ENCODE data around the gene KCNMA1. TPM values are rescaled to one million over a fixed set of nuclear protein-coding genes. Genes with fewer than 3 reads are reported as not detected.

Gene KCNMA1
- total RNA-seq, 1 donor, result 77.8 TPM

DNA sequence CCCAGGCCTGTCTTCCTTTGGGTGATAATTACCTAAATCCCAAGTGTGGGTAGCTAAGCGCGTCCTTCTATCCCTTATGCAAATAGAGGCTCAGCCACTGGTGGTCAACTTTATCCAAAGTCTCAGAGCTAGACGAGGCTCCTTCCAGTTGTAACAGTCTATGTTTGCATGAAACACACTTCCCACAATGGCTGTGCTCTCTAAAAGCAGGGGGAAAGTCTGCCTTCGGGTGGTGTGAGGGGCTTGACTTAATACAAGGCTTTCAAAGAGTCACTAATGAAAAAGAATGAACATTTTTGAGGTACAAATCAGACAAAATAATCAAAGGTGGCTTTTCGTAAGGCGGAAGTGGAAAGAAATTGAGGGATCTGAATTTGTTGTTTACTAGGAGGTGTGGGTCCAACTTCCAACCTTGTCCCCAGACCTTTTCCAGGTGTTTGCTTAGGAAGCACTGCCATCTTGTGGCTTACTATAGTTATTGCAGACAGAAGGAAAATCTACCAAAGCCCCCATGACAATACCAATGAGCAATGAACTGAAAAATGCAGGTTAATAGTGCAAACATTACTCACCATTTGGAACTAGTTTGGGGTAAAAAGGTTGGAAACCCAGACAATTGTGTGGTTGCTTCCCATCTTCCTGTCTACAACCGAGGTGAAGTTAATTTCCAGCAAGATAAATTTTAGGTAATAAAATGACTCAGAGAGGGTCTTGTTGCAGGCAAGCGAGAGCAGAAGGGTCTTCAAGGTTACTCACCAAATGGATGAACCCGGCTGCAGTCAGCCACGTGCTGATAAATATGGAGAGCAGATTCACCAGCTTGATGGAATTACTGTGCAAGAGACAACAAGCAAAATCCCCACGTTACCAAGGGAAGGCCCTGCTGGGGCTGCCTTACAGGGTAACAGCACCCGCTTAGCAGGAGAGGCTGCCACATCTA, 525.7 kb downstream of the KCNMA1 start:
- Histone ChIP-seq H3K9me3 (ENCODE audit: low read depth, low read length) (no peaks in the 10 kb centered on the region), H3K79me2 (ENCODE audit: insufficient read depth, low read length) (no peaks in the 10 kb centered on the region), H3K27me3 (ENCODE audit: insufficient read depth, low read length) (no peaks in the 10 kb centered on the region), H4K20me1 (ENCODE audit: insufficient read depth, low read length) (no peaks in the 10 kb centered on the region), H3K27ac (ENCODE audit: low read depth, low read length) (peak overlapping the region; percentile 68), H3K4me3 (ENCODE audit: insufficient read depth, low read length) (no peak overlapping the region), H3K4me2 (ENCODE audit: insufficient read depth, low read length) (peak overlapping the region; percentile 38), H3K36me3 (ENCODE audit: insufficient read depth, low read length) (no peaks in the 10 kb centered on the region), H3K4me1 (ENCODE audit: insufficient read depth, low read length) (peaks cover 11% of the 10 kb centered on the region), H2AFZ (ENCODE audit: low read length) (peak overlapping the region; percentile 16)
- DNase-seq (ENCODE audit: insufficient read length, low spot score, missing footprints), result peak; percentile 80
- TF ChIP-seq, protein P1, sequence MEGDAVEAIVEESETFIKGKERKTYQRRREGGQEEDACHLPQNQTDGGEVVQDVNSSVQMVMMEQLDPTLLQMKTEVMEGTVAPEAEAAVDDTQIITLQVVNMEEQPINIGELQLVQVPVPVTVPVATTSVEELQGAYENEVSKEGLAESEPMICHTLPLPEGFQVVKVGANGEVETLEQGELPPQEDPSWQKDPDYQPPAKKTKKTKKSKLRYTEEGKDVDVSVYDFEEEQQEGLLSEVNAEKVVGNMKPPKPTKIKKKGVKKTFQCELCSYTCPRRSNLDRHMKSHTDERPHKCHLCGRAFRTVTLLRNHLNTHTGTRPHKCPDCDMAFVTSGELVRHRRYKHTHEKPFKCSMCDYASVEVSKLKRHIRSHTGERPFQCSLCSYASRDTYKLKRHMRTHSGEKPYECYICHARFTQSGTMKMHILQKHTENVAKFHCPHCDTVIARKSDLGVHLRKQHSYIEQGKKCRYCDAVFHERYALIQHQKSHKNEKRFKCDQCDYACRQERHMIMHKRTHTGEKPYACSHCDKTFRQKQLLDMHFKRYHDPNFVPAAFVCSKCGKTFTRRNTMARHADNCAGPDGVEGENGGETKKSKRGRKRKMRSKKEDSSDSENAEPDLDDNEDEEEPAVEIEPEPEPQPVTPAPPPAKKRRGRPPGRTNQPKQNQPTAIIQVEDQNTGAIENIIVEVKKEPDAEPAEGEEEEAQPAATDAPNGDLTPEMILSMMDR (IDR thresholded peaks at IDR 0.05; ENCODE audit: extremely low read depth, low read depth, low read length), result peak; percentile 87

DNA sequence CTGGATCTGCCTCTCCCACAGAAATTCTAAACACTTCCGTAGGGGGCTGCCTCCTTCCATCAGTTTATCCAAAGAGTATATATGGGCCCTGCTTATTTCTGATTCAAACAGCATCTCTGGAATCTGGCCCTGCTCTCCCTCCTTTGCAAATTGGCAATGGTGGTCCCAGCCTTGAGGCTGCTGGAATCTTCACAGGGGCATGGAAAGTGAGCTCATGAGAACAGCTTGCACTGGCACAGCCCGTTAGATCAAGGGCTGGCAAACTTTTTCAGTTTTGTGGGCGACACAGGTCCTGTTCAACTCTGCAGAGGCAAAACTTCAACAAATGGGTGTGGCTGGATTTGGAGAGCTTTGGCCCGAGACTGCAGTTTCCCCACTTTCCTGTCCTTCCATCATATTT, 526.9 kb downstream of the KCNMA1 start:
- no peaks in the 10 kb centered on the region for H3K79me2 ChIP-seq (ENCODE audit: insufficient read depth, low read length)
- no peak overlapping the region for H3K27ac ChIP-seq (ENCODE audit: low read depth, low read length)
- DNase-seq (ENCODE audit: insufficient read length, low spot score, missing footprints), result no peak
- no peaks in the 10 kb centered on the region for H3K27me3 ChIP-seq (ENCODE audit: insufficient read depth, low read length)
- no peaks in the 10 kb centered on the region for H4K20me1 ChIP-seq (ENCODE audit: insufficient read depth, low read length)
- no peak overlapping the region for H3K4me2 ChIP-seq (ENCODE audit: insufficient read depth, low read length)
- H3K36me3 ChIP-seq (ENCODE audit: insufficient read depth, low read length), result no peaks in the 10 kb centered on the region
- H3K4me1 ChIP-seq (ENCODE audit: insufficient read depth, low read length), result peaks cover 11% of the 10 kb centered on the region
- TF ChIP-seq, protein P1 (IDR thresholded peaks at IDR 0.05; ENCODE audit: extremely low read depth, low read depth, low read length), result no peak
- H3K9me3 ChIP-seq (ENCODE audit: low read depth, low read length), result no peaks in the 10 kb centered on the region
- no peak overlapping the region for H3K4me3 ChIP-seq (ENCODE audit: insufficient read depth, low read length)
- H2AFZ ChIP-seq (ENCODE audit: low read length), result no peak overlapping the region

DNA sequence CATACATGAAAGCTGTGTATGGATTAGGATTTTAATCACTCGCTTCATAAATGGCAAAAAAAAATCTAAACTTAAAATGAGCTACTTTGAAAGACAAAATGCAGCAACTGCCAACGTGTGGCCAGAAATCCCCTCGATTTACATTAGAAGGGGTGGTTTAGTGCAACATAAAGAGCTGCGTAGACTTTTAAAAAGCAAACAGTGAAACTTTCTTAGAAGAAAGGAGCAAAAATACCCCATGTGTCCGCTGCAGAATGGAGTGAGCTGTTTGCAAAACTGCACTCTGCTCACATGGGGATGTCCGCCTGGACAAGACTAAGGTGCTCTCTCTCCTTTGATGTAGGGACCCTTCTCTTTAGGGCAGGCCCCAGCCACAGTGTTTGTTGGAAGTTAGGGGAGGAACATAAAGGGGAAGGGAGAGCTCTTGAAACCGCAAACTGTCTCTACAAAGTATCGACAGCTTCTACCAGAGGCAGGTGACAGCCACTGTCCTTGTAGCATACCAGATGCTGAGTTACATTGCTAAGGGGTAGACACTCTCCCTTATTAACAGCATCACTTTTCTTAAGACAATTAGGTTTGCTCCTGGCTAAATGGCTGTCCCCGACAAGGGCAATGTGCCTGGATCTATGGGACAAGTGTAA, 528.1 kb downstream of the KCNMA1 start:
- no peaks in the 10 kb centered on the region for H4K20me1 ChIP-seq (ENCODE audit: insufficient read depth, low read length)
- peaks cover 24% of the 10 kb centered on the region for H3K4me1 ChIP-seq (ENCODE audit: insufficient read depth, low read length)
- no peak overlapping the region for H3K4me3 ChIP-seq (ENCODE audit: insufficient read depth, low read length)
- no peak overlapping the region for H2AFZ ChIP-seq (ENCODE audit: low read length)
- H3K4me2 ChIP-seq (ENCODE audit: insufficient read depth, low read length), result no peak overlapping the region
- no peaks in the 10 kb centered on the region for H3K36me3 ChIP-seq (ENCODE audit: insufficient read depth, low read length)
- TF ChIP-seq, protein P1 (IDR thresholded peaks at IDR 0.05; ENCODE audit: extremely low read depth, low read depth, low read length), result no peak
- no peaks in the 10 kb centered on the region for H3K9me3 ChIP-seq (ENCODE audit: low read depth, low read length)
- no peak for DNase-seq (ENCODE audit: insufficient read length, low spot score, missing footprints)
- no peaks in the 10 kb centered on the region for H3K27me3 ChIP-seq (ENCODE audit: insufficient read depth, low read length)
- no peak overlapping the region for H3K27ac ChIP-seq (ENCODE audit: low read depth, low read length)
- H3K79me2 ChIP-seq (ENCODE audit: insufficient read depth, low read length), result no peaks in the 10 kb centered on the region

DNA sequence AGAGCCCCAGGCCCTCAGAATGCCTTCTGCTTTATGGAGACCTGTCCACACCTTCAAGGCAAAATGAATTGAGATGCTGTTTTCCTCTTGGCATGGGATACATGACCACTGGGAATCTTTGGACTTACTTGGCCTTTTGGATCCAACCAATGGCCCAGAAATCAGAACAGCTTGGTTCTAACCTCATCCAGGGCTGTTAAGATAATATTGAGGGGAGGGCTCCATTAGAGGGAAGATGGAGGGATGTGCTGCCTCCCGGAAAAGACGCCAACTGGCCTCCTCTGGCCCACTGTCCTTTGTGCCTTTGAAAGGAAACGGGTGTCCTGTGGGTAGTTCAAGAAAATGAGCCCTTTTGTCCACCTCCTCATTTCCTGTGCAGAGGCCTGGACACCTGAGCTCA, 530.9 kb downstream of the KCNMA1 start:
- Histone ChIP-seq H3K36me3 (ENCODE audit: insufficient read depth, low read length) (no peaks in the 10 kb centered on the region), H3K4me3 (ENCODE audit: insufficient read depth, low read length) (no peak overlapping the region), H3K4me2 (ENCODE audit: insufficient read depth, low read length) (no peak overlapping the region), H4K20me1 (ENCODE audit: insufficient read depth, low read length) (no peaks in the 10 kb centered on the region), H2AFZ (ENCODE audit: low read length) (no peak overlapping the region), H3K4me1 (ENCODE audit: insufficient read depth, low read length) (peaks cover 23% of the 10 kb centered on the region), H3K79me2 (ENCODE audit: insufficient read depth, low read length) (no peaks in the 10 kb centered on the region), H3K27me3 (ENCODE audit: insufficient read depth, low read length) (no peaks in the 10 kb centered on the region), H3K9me3 (ENCODE audit: low read depth, low read length) (no peaks in the 10 kb centered on the region), H3K27ac (ENCODE audit: low read depth, low read length) (no peak overlapping the region)
- TF ChIP-seq, protein P1 (IDR thresholded peaks at IDR 0.05; ENCODE audit: extremely low read depth, low read depth, low read length), result no peak
- no peak for DNase-seq (ENCODE audit: insufficient read length, low spot score, missing footprints)

Measured in osteoblast (primary cell).